Heart left ventricle (tissue), 16 donors: Measurements from ENCODE around the gene RIOK2. TPM values are rescaled to one million over a fixed set of nuclear protein-coding genes. Genes with fewer than 3 reads are reported as not detected.
A peak's percentile ranks its signal among the peaks of the same experiment; 100 is the strongest.

Experiments
- ATAC-seq, 4 donors: fragments of 200-7000 bp; cut with Tn5 transposase; one replicate each; pipeline ENCODE4 v1.9.1; 2020 to 2022; ENCODE audit warnings: moderate library complexity in 4 of 4, mild to moderate bottlenecking in 3 of 4, moderate number of reproducible peaks in 1 of 4
- DNase-seq, 5 donors: peaks; one replicate each; pipeline ENCODE4 v3.0.0-alpha.2; 2020
- H3K27ac ChIP-seq, 12 donors: fragments of 200-600 bp; sonication (generic) in 4 of 12; one replicate each; pipeline versions ENCODE4 v1.5.0 to v1.8.0; 2016 to 2022; ENCODE audit warnings: mild to moderate bottlenecking in 2 of 12
- H3K27me3 ChIP-seq, 9 donors: fragments of 200-600 bp; sonication (generic) in 2 of 9; one replicate each; pipeline versions ENCODE4 v1.5.1 to v1.8.0; 2016 to 2022; ENCODE audit warnings: mild to moderate bottlenecking in 3 of 9
- H3K36me3 ChIP-seq, 9 donors: fragments of 200-600 bp; sonication (generic) in 2 of 9; one replicate each; pipeline versions ENCODE4 v1.5.0 to v1.8.0; 2018 to 2022; ENCODE audit warnings: mild to moderate bottlenecking in 2 of 9
- H3K4me1 ChIP-seq, 12 donors: fragments of 200-600 bp; sonication (generic) in 4 of 12; one replicate each; pipeline versions ENCODE4 v1.5.0 to v1.8.0; 2016 to 2022; ENCODE audit warnings: mild to moderate bottlenecking in 3 of 12
- H3K4me3 ChIP-seq, 12 donors: fragments of 200-600 bp; sonication (generic) in 4 of 12; one replicate each; pipeline versions ENCODE4 v1.5.0 to v1.8.0; 2017 to 2022; ENCODE audit warnings: mild to moderate bottlenecking in 9 of 12, moderate library complexity in 4 of 12
- H3K9me3 ChIP-seq, 12 donors: fragments of 200-600 bp; sonication (generic) in 4 of 12; one replicate each; pipeline versions ENCODE4 v1.5.0 to v1.8.0; 2016 to 2022; ENCODE audit warnings: mild to moderate bottlenecking in 1 of 12
- CTCF ChIP-seq, 12 donors: fragments of 200-600 bp; sonication (generic) in 4 of 12; IDR thresholded peaks; one replicate each; pipeline versions ENCODE4 v1.5.0 to v1.8.0; 2018 to 2022; ENCODE audit warnings: antibody characterized with exemption in 12 of 12, mild to moderate bottlenecking in 5 of 12
- POLR2A ChIP-seq, 2 donors: fragments of 450-650 bp; IDR thresholded peaks; one replicate each; pipeline ENCODE4 v1.6.1; 2017; ENCODE audit warnings: antibody characterized with exemption in 2 of 2, mild to moderate bottlenecking in 2 of 2, moderate library complexity in 2 of 2
- WGBS, 4 donors: extraction: QIAGEN DNeasy Blood & Tissue Kit in 2 of 4; methylation state at CpG; one replicate each; pipeline versions ENCODE4 v1.1.5 to v1.1.7; 2013 to 2018; 5-methylcytosine and 5-hydroxymethylcytosine counted together
- intact Hi-C, 10 donors: fragments of 100-400 bp; cut with DNase I; formaldehyde crosslinking; loops; one replicate each; pipeline versions ENCODE4 v1.11.1 to v1.14.2; 2022
- polyA plus RNA-seq, 2 donors: library from polyadenylated mRNA; stranded (reverse); fragments of 200-250 nt; gene quantifications; one replicate each; pipeline ENCODE4 v1.2.3, GENCODE V29; 2013
- total RNA-seq, 9 donors: library from RNA; depleted of rRNA in 2 of 9; stranded (reverse); fragments of >200 nt in 2 of 9; fragmentation: NEBNext Ultra II Directional in 3 of 9; extraction: Animal tissue kit (Norgen Biotek cat#: 25700) in 3 of 9; gene quantifications; one replicate each; pipeline versions ENCODE4 v1.1.0 to v1.2.4, GENCODE V29; 2016 to 2023
- donor health status: ischemic (EF 13 %, LVEDD 7.1; RV severe dilation, severe dysfunction).
- donor health status: healthy with polysubstance abuse.
- donor health status: DM: no; HTN: yes; CAD: no.
- donor health status: DM: no; HTN: no; CAD: no.
- donor health status: ischemic (EF 25% LVEDD 6.9; RV normal size, moderate dysfunction).
- donor health status: ischemic (EF 25% LVEDD 5.7; RV mildly dilated, moderate dysfunction).
- donor health status: healthy.
- donor health status: DM: yes; HTN: yes; CAD: no.
- donor health status: ischemic (EF 35%, LVEDD 5.7; RV mildly dilated, moderate dysfunction).
- donor health status: nonischemic (EF 11% LVEDD 7.7; RV severe dilation, severe dysfunction).
- donor health status: DM: yes; HTN: yes; CAD: no.
- donor health status: PGD.
- donor health status: ischemic (EF 29% LVEDD 5.4; RV normal size, mild dysfunction).
- donor health status: nonischemic (EF 23%, LVEDD 6.1; RV moderate dilation, normal function).

The RIOK2 gene
- total and polyA plus RNA-seq, 11 donors = 8.2 to 23.6 (median 16.9) TPM

GRCh38 chr5:97172227-97172626 lies 10.8 kb downstream of the RIOK2 start:
- Histone ChIP-seq H3K27me3 (no peaks in the 10 kb centered on the region), H3K9me3 (no peaks in the 10 kb centered on the region), H3K36me3 (peaks cover 4 to 100% (median 100%) of the 10 kb centered on the region in 9 donors), H3K4me1 (peaks cover 0 to 8% (median 0%) of the 10 kb centered on the region in 12 donors), H3K27ac (no peak overlapping the region), H3K4me3 (no peak overlapping the region)
- no peak for DNase-seq
- TF ChIP-seq POLR2A (IDR thresholded peaks at IDR 0.05) (no peak), CTCF (IDR thresholded peaks at IDR 0.05) (no peak)
- intact Hi-C loops = loop anchor here in 1 of 10 donors (10.0 kb wide), 1 partner anchor 1637 kb away; no protein-coding TSS in a partner anchor
- no peak for ATAC-seq

GRCh38 chr5:97171703-97172102 lies 11.3 kb downstream of the RIOK2 start:
- Histone ChIP-seq H3K4me1 (peaks cover 0 to 8% (median 0%) of the 10 kb centered on the region in 12 donors), H3K27me3 (no peaks in the 10 kb centered on the region), H3K4me3 (no peak overlapping the region), H3K9me3 (no peaks in the 10 kb centered on the region), H3K27ac (no peak overlapping the region), H3K36me3 (peaks cover 4 to 100% (median 100%) of the 10 kb centered on the region in 9 donors)
- TF ChIP-seq POLR2A (IDR thresholded peaks at IDR 0.05) (no peak), CTCF (IDR thresholded peaks at IDR 0.05) (no peak)
- WGBS, 4 donors = 83 to 94% (median 91%) methylated on average over 3 of the region's 3 CpGs
- no peak for DNase-seq
- ATAC-seq = no peak
- intact Hi-C loops = loop anchor here in 1 of 10 donors (10.0 kb wide), 1 partner anchor 1637 kb away; no protein-coding TSS in a partner anchor

- DNase-seq (no peak), ATAC-seq (no peak)
- H3K27ac ChIP-seq = peak overlapping the region in 1 of 12 donors; percentile 12
- H3K9me3 ChIP-seq = no peaks in the 10 kb centered on the region
- intact Hi-C loops = loop anchor here in 7 of 10 donors (5.0 to 10.0 kb wide), 7 partner anchors 173 to 823 kb away; no protein-coding TSS in a partner anchor
- no peaks in the 10 kb centered on the region for H3K27me3 ChIP-seq
- TF ChIP-seq POLR2A (IDR thresholded peaks at IDR 0.05) (no peak), CTCF (IDR thresholded peaks at IDR 0.05) (no peak)
- WGBS, 4 donors = 73 to 77% (median 75%) methylated on average over 6 of the region's 6 CpGs
- peaks cover 0 to 14% (median 0%) of the 10 kb centered on the region in 12 donors for H3K4me1 ChIP-seq
- peaks cover 4 to 100% (median 98%) of the 10 kb centered on the region in 9 donors for H3K36me3 ChIP-seq
- peak overlapping the region in 1 of 12 donors; percentile 16 for H3K4me3 ChIP-seq
Measured at GRCh38 chr5:97167435-97167834, 15.6 kb downstream of the RIOK2 start.

- Histone ChIP-seq H3K27ac (no peak overlapping the region), H3K27me3 (no peaks in the 10 kb centered on the region), H3K4me1 (peaks cover 0 to 14% (median 0%) of the 10 kb centered on the region in 12 donors), H3K4me3 (no peak overlapping the region), H3K36me3 (peaks cover 4 to 100% (median 93%) of the 10 kb centered on the region in 9 donors), H3K9me3 (no peaks in the 10 kb centered on the region)
- DNase-seq (no peak), ATAC-seq (no peak)
- TF ChIP-seq CTCF (IDR thresholded peaks at IDR 0.05) (no peak), POLR2A (IDR thresholded peaks at IDR 0.05) (no peak)
- 55 to 69% (median 62%) methylated on average over 1 of the region's 1 CpG for WGBS, 4 donors
- intact Hi-C loops = loop anchor here in 7 of 10 donors (5.0 to 10.0 kb wide), 7 partner anchors 171 to 821 kb away; no protein-coding TSS in a partner anchor
Measured at GRCh38 chr5:97165726-97166125, 17.3 kb downstream of the RIOK2 start.
